NCI-H2196 (cell line): ENCODE results near the gene PRKN.

Experiments
- DNase-seq: peaks from one replicate; lab custom pipeline; 2025; ENCODE audit not compliant: unreplicated experiment; lab: John Stamatoyannopoulos, UW

Gene PRKN

GRCh38 chr6:162711376-162711775, 16.2 kb downstream of the PRKN start:
- DNase-seq = no peak

GRCh38 chr6:162710936-162711335, 16.6 kb downstream of the PRKN start:
- DNase-seq = no peak

- DNase-seq = no peak
Observed at GRCh38 chr6:162710419-162710818, 17.1 kb downstream of the PRKN start.

- DNase-seq = no peak
Observed at GRCh38 chr6:162709431-162709830, 18.1 kb downstream of the PRKN start.

GRCh38 chr6:162708971-162709370, 18.6 kb downstream of the PRKN start:
- peak; percentile 46 for DNase-seq

DNA sequence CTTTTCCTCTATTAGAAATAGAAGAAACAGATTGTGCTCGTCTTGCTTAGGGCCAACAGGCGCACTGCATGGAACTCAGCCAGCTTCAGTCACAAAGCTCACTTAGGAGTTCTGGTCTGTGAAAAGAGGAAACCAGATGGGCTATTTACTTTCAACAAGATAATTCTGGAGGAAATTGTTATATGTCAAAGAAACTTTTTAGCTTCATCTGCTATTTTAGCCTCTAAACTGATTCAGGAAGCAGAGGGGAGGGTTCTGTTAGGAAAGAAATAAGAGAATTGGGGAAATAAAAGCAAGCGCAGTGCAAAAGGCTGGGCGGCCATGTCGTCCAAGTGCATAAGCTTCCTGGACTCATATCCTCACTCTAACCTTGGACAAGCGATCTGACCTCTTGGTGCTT, 21.3 kb downstream of the PRKN start:
- DNase-seq = no peak

- DNase-seq = no peak
Observed at GRCh38 chr6:162705736-162706135, 21.8 kb downstream of the PRKN start.

GRCh38 chr6:162704001-162704400, 23.6 kb downstream of the PRKN start:
- no peak for DNase-seq

DNA sequence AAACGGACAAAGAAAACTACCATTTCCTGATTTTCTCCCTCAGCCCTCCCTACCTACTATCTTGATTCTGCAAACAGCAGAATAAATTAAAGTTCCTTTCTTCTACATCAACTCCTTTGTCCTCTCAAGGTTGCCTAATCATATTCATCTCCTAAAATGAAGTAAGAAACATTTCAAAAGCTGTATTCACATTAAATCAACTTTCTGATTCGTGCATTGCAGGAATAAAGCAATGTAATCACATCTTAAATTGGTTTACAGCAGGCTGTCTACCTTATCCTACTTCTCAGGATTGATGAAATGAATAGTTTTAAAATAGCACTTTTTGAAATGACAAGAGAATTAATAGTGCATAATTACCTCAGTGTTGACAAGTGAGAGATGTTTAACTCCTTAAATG, 25.1 kb downstream of the PRKN start:
- DNase-seq = no peak

GRCh38 chr6:162701551-162701950, 26.0 kb downstream of the PRKN start:
- DNase-seq = no peak

GRCh38 chr6:162700966-162701365, 26.6 kb downstream of the PRKN start:
- DNase-seq = no peak

DNA sequence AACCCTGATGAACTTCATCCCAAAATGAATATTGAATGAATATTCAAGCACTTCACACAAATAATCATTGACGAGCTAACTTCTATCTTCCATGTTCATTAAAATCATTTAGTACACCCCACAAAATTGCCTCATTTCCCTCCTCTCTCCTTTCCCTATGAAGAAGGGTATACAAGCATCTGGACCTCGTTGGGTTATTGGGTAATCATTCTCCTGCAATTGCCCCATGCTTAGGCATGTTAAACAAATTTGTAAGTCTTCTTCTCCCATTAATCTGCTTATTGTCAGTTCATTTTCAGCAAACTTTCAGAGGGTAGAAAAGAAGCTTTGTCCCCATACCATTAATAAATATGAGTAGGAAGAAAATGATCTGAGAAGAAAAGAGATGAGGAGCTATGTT, 27.6 kb downstream of the PRKN start:
- no peak for DNase-seq

- no peak for DNase-seq
Observed at GRCh38 chr6:162698440-162698839, 29.1 kb downstream of the PRKN start.

- no peak for DNase-seq
Observed at GRCh38 chr6:162697872-162698403, 29.6 kb downstream of the PRKN start.

DNA sequence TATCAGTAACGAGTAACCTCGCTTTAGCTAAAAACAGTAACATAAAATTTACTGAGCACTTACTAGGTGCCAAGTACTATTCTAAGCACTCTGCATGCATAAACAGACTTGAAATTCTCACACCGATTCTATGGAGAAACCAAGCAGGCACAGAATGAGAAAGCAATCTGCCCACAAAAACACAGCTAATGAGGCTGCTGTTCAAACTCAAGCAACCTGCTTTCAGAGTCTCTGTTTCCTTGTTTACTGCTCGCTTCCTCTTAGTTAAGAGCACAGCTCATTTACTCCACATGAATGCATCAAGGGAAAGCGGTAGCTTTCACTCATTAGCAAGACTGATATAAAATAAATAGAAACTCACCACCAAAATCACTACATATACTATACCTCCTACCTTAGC, 37.4 kb downstream of the PRKN start:
- DNase-seq = no peak

DNA sequence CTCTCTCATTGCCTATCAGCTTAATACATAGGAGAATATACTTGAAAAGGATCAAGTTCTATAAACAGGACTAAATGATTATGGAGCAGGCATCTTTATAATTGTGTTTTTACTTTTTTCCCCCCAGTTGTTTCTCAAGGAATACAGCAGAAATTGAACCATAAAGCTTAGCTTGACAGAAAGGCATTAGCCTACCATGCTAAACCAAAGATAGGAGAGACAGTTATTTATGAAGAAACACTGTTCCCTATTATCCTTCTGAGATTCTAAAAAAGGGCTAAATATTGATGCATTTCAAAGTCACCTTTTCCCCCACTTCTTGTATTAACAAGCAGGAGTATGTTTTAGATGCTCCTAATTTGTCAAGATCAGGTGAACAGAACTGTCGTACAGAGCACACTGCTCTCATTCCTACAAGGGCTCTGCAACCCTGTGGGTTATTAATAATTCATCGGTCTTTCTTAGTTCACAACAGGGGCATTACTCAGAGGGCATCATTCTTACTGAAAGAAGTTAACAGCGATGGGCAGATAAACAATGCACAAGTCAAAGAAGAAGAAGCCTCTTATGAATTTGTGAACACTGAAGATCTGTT, 38.7 kb downstream of the PRKN start:
- DNase-seq = no peak

GRCh38 chr6:162685586-162685985, 42.0 kb downstream of the PRKN start:
- DNase-seq = no peak

DNA sequence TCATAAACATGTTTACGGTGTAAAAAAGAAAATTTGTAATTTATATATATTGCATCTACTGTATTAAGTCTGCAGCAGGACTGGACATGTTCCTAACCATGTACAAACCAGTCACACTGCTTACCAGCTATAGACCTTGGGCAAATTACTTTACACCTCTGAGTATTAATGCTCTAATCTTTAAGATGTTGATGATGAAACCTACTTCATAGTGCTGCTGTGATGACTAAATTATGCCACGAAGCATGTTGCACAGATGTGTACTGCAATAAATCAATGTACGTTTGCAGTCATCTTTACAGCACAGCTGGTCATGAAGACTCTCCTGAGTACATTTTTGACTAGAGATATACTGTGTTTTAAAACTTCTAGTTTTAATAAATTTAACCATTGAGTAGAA, 42.6 kb downstream of the PRKN start:
- no peak for DNase-seq

DNA sequence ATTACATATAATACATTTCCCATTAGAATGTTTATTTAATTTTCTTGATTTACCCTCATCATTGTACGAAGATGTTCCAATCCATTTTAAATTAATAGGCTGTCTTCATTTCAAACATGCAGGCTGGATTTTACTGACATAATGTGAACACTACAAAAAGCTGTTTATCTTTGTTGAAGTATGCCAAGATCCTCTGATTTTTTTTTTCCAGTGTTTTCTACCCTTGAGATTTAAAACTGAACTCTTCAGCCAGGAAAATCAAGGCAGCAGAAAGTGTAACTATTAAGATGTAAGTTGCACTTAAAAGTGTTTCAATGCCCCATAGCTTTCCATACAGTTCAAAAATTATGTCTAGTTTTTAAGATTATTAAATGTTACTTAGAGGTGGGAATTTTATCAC, 43.5 kb downstream of the PRKN start:
- DNase-seq = no peak

DNA sequence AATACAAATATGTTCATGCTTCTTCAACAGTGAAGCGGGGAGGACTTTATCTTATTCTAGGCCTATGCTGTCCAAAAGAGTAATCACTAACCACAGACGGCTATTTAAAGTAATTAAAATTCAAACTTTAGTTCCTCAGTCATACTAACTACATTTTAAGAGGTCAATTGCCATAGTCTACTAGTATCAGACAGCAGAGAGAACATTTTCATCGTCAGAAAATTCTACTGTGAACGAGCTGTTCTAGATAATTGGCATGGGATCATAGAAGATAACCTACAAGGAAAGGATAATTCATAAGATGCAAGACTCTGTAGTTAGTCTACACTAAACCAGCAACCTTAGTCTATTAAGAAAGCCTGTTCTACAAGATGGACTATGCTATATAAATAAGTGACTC, 44.4 kb downstream of the PRKN start:
- DNase-seq = no peak

- no peak for DNase-seq
Observed at GRCh38 chr6:162681447-162681846, 46.1 kb downstream of the PRKN start.

- DNase-seq = no peak
Observed at GRCh38 chr6:162680871-162681270, 46.7 kb downstream of the PRKN start.

DNA sequence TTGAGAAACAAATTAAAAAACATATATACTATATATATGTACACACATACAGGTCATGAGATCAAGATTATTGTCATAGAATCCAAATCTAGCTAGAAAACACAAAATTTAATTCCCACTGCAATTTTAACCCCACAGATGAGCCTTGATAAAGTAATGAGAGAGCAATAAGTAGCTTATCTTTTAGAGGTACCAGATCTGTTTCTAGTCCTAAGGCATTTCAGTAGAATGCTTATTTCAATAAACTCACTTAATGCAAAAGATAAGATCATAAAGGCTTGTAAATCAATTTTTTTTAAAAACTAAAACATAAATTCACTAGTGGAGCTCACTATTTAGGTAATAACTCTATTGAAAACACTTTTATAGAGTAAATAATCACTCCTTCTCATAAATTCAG, 47.2 kb downstream of the PRKN start:
- no peak for DNase-seq
